Adipose tissue (tissue), 3 donors: Measurements from ENCODE around the gene DNER. TPM values are rescaled to one million over a fixed set of nuclear protein-coding genes. Genes with fewer than 3 reads are reported as not detected.

ENCODE experiments used
- H3K27ac ChIP-seq: one replicate; pipeline ENCODE4 v1.5.1; 2013; ENCODE audit warnings: low read depth, low read length
- WGBS, 3 donors: extraction: QIAGEN DNeasy Blood & Tissue Kit; methylation state at CpG; one replicate each; pipeline ENCODE4 v1.1.7; 2013; 5-methylcytosine and 5-hydroxymethylcytosine counted together
- polyA plus RNA-seq, 3 donors: library from polyadenylated mRNA; stranded (reverse); fragments of 200-250 nt; gene quantifications; one replicate each; pipeline ENCODE4 v1.2.3, GENCODE V29; 2013
- donor health status: healthy with polysubstance abuse.
- donor health status: Bipolar disorder and iron deficiency.
- donor health status: healthy.

The DNER gene
- polyA plus RNA-seq, 3 donors, result 0.30 to 10.8 (median 1.4) TPM

DNA sequence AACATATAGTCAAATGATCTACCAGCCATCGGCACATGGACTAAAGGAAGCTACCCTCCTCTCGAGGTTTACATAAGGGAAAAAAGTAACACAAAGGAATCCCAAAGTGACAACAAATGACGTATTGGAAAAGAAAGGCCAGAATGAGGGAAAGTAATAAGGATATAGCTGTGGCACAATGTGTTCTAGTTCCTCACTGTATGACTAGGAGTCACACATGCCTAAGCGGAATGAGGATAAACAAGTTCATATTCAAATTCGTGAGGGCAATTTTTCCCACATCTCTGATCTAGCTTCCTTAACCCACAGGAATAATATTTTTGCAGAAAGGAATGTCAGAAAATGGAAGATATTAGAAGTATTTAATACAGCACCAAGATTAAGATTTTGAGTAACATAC is 281.0 kb downstream of the DNER start:
- H3K27ac ChIP-seq, result no peak overlapping the region
- WGBS, 3 donors, result 72 to 90% (median 81%) methylated on average over 5 of the region's 5 CpGs

DNA sequence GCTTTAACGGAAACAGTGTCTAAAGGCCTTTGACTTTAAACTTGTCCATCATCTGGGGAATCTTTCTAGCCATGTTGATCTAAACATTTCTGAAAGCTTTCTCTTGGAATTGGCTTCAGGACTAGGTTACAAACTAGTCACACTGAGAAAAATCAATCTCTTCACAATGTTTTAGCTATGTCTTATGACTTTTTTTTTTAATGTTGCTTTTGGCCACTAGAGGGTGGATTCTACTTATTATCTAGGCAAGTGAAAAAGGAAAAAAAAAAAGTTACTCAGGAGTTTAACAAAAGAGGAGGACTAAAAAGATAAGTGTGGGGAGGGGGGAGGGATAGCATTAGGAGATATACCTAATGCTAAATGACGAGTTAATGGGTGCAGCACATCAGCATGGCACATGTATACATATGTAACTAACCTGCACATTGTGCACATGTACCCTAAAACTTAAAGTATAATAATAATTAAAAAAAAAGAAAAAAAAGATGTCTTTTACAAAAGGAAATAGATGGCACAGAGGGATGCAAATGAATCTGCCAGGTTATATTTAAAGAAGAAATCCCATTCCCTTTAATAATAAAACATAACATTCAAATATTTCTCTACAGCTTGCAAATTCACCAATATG is 282.9 kb downstream of the DNER start:
- no peak overlapping the region for H3K27ac ChIP-seq
- WGBS, 3 donors, result 28 to 37% (median 33%) methylated on average over 2 of the region's 2 CpGs

DNA sequence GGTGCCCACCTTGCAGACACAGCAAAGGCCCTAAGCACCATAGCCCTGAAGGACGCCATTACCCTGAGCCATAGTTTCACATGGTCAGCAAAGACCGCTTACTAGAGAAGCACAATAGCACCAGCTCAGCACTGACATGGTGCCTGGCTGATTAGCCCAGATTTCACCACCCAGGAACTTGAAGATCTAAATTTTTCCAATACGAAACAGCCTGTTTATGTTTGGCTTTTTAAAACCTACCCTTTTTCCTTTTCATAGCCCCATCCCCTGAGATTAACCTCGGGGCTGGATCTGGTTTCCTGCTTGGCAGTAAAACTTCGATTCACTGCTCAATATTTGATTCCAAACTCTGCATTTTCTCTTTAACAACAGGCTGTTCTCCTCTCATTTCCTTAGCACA is 284.8 kb downstream of the DNER start:
- H3K27ac ChIP-seq, result no peak overlapping the region
- WGBS, 3 donors, result 54 to 58% (median 57%) methylated on average over 5 of the region's 5 CpGs

DNA sequence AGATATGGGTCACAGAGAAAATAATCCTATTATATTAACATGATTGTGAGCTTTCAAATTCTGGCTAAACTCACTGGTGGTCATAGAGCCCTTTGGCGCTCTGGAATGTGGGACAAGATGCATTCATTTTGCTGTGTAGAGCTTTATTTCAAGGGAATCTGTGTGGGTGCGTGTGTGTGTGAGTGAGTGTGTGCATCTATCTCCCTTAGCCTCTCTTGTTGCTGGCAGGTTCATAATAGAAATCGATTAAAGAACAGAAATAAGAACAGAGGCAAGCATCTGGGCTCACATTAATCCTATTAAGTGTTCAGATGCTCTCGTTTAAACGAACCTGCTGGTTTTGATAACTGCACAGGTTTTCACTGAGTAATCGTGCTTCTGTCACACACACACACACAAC is 287.9 kb downstream of the DNER start:
- 60 to 86% (median 84%) methylated on average over 6 of the region's 6 CpGs for WGBS, 3 donors

GRCh38 chr2:229425598-229425997 is 288.8 kb downstream of the DNER start:
- no peak overlapping the region for H3K27ac ChIP-seq
- 64 to 81% (median 79%) methylated on average over 9 of the region's 9 CpGs for WGBS, 3 donors

More for the DNA sequence above, 287.9 kb downstream of the DNER start:
- H3K27ac ChIP-seq, result no peak overlapping the region

GRCh38 chr2:229422063-229422462 is 292.3 kb downstream of the DNER start:
- WGBS, 3 donors, result 67 to 80% (median 69%) methylated on average over 6 of the region's 6 CpGs
- H3K27ac ChIP-seq, result no peak overlapping the region

DNA sequence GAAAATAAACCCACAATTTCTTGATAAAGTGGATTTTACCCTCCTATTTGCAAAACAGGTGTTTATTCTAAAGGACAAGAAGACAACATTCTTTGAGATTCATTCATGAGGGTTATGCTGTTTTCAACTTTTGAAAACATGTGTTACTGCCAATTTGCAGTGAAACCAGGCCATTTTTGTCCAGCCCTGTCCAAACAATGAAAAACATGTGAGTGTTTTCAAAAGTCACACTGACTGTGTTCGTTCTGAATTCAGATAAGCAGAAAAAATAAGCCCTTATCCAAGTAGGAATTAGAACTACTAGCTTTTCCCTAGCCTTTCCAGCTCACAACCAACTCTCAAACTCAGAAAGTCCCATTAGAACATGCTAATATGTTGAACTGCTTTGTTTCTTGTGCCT is 295.2 kb downstream of the DNER start:
- WGBS, 3 donors, result 26 to 60% (median 56%) methylated on average over 1 of the region's 1 CpG
- H3K27ac ChIP-seq, result no peak overlapping the region

DNA sequence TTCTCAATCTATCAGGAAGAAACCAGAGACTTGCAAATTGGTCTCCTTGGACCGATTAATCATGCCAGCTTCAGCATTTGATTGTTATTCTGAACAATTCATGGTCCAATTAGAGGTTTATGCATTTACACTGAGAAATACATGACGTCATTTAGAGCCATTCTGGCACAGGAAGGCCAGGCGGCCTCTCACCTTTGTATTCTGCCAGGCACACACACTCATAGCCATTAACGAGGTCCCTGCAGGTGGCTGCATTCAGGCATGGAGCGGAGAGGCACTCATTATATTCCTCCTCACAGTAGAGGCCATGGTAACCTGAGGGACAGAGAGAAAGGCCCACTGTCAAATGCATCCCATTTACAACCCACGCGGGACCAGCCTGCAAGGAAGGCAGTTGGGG is 296.4 kb downstream of the DNER start:
- no peak overlapping the region for H3K27ac ChIP-seq

GRCh38 chr2:229417176-229417575 is 297.2 kb downstream of the DNER start:
- no peak overlapping the region for H3K27ac ChIP-seq

More for the DNA sequence above, 296.4 kb downstream of the DNER start:
- 55 to 78% (median 78%) methylated on average over 7 of the region's 7 CpGs for WGBS, 3 donors

DNA sequence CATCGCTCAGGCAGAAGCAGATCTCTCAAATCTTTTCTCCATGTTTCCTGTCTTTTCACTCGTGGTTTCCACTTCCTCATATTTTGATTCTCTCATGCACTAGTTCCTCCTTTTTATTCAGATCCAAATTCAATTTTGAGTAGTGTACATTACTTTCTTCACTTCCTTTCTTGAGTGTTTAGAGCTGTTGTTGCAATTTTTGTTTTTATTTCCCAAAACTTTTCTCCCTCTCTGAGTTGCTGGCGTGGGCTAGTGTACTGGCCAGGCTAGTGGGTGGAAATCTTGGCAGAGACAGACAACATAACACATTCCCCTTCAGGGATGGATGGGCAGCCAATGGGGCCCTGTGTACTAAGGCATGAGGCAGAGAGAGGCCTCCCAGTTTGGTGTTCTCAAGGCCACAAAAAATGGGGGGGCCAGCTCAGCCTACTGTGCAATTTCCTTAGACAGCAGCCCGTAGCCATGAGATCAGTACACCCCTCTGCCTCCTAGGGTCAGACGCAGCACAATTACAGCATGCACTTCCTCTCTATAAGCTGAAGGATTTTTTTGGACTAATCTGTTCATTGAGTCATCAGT is 298.1 kb downstream of the DNER start:
- H3K27ac ChIP-seq, result no peak overlapping the region
- WGBS, 3 donors, result 15 to 33% (median 16%) methylated on average over 5 of the region's 5 CpGs

More at GRCh38 chr2:229417176-229417575, 297.2 kb downstream of the DNER start:
- WGBS, 3 donors, result 58 to 71% (median 63%) methylated on average over 8 of the region's 8 CpGs

- no peak overlapping the region for H3K27ac ChIP-seq
Observed at GRCh38 chr2:229414631-229415030, 299.7 kb downstream of the DNER start.

DNA sequence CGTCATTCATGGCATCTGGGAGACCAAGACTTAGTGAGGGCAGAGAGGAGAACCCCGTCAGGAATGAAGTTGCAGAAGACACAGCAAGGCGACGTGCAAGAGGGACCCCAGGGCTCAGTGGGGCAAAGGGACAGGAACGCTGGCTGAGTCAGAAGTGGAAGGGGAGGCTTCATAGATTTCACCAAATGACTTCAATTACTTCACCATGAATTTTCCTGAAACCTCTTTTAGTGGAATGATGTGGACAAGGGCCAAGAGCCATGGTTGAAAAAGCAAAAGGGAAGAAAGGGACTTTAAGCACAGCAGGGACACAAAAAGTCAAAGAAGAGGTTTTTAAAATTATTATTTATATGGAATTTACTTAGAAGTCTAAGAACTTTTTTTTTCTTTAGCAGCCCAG is 301.7 kb downstream of the DNER start:
- 72 to 90% (median 85%) methylated on average over 5 of the region's 5 CpGs for WGBS, 3 donors
- H3K27ac ChIP-seq, result no peak overlapping the region

More at GRCh38 chr2:229414631-229415030, 299.7 kb downstream of the DNER start:
- WGBS, 3 donors, result 90 to 100% (median 97%) methylated on average over 2 of the region's 2 CpGs

- no peak overlapping the region for H3K27ac ChIP-seq
- WGBS, 3 donors, result 56 to 96% (median 94%) methylated on average over 5 of the region's 5 CpGs
Observed at GRCh38 chr2:229410946-229411345, 303.4 kb downstream of the DNER start.

DNA sequence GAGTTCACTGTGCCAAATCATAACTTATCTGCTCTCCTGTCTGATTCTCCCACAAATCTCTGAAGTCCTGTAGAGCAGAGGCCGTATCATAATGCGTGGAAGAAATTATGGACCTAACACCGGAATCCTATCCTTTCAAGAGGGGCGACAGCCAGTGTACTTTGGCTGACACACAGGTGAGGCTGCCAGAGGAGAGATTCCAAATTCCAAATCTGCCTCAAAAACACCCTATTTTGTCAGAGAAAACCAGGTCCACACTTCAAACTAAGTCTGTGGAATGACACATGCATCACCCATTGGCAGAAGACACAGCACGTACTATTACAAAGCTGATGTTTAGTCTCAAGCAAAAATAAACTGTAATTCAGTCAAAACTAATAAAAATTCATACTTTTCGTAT is 304.1 kb downstream of the DNER start:
- 66 to 83% (median 79%) methylated on average over 6 of the region's 6 CpGs for WGBS, 3 donors
- H3K27ac ChIP-seq, result no peak overlapping the region

DNA sequence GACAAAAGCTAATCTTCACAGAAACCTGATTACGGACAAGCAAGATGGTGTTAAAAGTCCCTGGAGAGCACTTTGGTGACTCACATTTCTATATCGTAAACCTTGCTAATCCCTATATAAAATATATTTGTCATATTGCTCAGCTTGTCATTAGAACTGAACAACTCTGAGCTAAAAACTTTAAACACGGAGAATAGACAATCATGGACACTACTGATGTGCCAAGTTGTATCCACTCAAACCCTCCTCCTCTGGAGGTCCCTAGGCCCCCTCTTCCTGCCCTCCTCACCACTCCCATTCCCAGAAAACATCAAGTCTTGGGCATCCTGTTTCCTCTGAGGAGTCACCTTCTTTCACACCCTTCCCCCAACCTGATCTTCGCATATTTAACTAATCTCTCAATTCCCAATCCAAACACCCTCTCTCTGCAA is 304.6 kb downstream of the DNER start:
- 61 to 75% (median 74%) methylated on average over 4 of the region's 4 CpGs for WGBS, 3 donors
- no peak overlapping the region for H3K27ac ChIP-seq

- 43 to 55% (median 51%) methylated on average over 3 of the region's 3 CpGs for WGBS, 3 donors
- peak overlapping the region; percentile 73 for H3K27ac ChIP-seq
Observed at GRCh38 chr2:229408962-229409361, 305.4 kb downstream of the DNER start.

- no peak overlapping the region for H3K27ac ChIP-seq
- 21 to 32% (median 31%) methylated on average over 1 of the region's 1 CpG for WGBS, 3 donors
Observed at GRCh38 chr2:229408356-229408755, 306.0 kb downstream of the DNER start.

DNA sequence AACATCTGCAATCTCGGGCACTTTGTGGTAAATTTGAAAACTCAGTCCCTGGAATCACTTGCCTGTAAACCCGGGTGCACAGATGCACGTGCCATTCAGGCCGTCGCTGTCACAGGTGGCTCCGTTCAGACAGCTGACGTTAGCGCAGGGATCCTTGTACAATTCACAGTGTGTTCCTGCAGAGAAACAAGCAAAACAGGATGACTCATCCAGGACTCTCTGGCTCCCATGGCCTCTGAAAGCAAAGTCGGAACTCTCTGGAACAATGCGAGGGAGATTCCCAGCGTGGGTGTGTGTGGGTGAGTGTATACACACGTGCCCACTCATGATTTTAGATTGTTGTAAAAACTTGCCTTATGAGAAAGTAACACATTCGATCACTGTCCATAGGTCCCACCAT is 307.2 kb downstream of the DNER start:
- 46 to 61% (median 50%) methylated on average over 13 of the region's 13 CpGs for WGBS, 3 donors
- H3K27ac ChIP-seq, result no peak overlapping the region

GRCh38 chr2:229405796-229406195 is 308.6 kb downstream of the DNER start:
- 67 to 88% (median 87%) methylated on average over 5 of the region's 5 CpGs for WGBS, 3 donors
- no peak overlapping the region for H3K27ac ChIP-seq

DNA sequence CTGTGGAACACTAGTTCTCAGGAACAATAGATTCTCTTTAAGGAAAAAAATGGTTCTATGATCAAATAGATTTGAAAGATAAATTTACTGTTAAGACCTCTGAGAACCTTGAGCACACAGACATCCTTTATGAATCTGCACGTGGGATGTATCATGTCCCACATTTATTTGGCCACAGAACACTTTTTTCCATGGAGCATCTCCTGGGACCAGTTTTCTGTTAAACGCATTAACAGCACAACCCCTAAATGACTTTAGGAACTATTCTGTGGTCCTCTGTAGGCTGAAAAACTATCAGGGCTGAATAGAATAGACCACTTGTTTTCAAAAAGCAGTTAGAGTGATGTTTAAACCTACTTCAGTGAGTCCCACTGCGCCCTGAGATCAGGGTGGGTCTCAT is 311.1 kb downstream of the DNER start:
- no peak overlapping the region for H3K27ac ChIP-seq
- 48 to 74% (median 73%) methylated on average over 3 of the region's 3 CpGs for WGBS, 3 donors
